Parathyroid adenoma (tissue), 2 donors: ENCODE data around the gene ATP6V0C.
A peak's percentile ranks its signal among the peaks of the same experiment; 100 is the strongest.

Experiments used
- H2AFZ ChIP-seq: fragments of 300-600 bp; sonication (generic); one replicate; pipeline ENCODE4 v1.7.0; 2017; ENCODE audit warnings: antibody characterized with exemption, mild to moderate bottlenecking
- H3K27ac ChIP-seq: fragments of 300-600 bp; sonication (generic); one replicate; pipeline ENCODE4 v1.7.0; 2017
- H3K27me3 ChIP-seq: fragments of 300-600 bp; sonication (generic); one replicate; pipeline ENCODE4 v1.7.0; 2017; ENCODE audit warnings: low read length; ENCODE audit not compliant: control insufficient read depth, insufficient read depth
- H3K36me3 ChIP-seq: fragments of 300-600 bp; sonication (generic); one replicate; pipeline ENCODE4 v1.7.0; 2017; ENCODE audit warnings: low read length; ENCODE audit not compliant: control insufficient read depth, insufficient read depth
- H3K4me1 ChIP-seq: fragments of 300-600 bp; sonication (generic); one replicate; pipeline ENCODE4 v1.7.0; 2017; ENCODE audit warnings: control low read depth
- H3K4me2 ChIP-seq: fragments of 300-600 bp; sonication (generic); one replicate; pipeline ENCODE4 v1.7.0; 2017; ENCODE audit warnings: low read length
- H3K4me3 ChIP-seq: fragments of 300-600 bp; sonication (generic); one replicate; pipeline ENCODE4 v1.7.0; 2017; ENCODE audit warnings: low read depth, low read length
- H3K79me2 ChIP-seq: fragments of 300-600 bp; sonication (generic); one replicate; pipeline ENCODE4 v1.7.0; 2017; ENCODE audit warnings: control low read depth
- H3K9ac ChIP-seq: fragments of 300-600 bp; sonication (generic); one replicate; pipeline ENCODE4 v1.7.0; 2017; ENCODE audit warnings: mild to moderate bottlenecking
- H3K9me3 ChIP-seq: fragments of 300-600 bp; sonication (generic); one replicate; pipeline ENCODE4 v1.7.0; 2017; ENCODE audit warnings: low read length; ENCODE audit not compliant: control insufficient read depth
- TF ChIP-seq, protein P1 (sequence below): fragments of 300-600 bp; sonication (generic); IDR thresholded peaks from one replicate; pipeline ENCODE4 v1.7.0; 2017; ENCODE audit warnings: antibody characterized with exemption, mild to moderate bottlenecking
- donor health status: primary hyperparathyroidism.

Gene ATP6V0C

GRCh38 chr16:2500918-2501750 lies 12.6 kb upstream of the ATP6V0C start:
- H3K79me2 ChIP-seq, result peaks cover 3% of the 10 kb centered on the region
- H3K4me2 ChIP-seq, result peak overlapping the region; percentile 19
- no peaks in the 10 kb centered on the region for H3K36me3 ChIP-seq
- peak overlapping the region; percentile 72 for H2AFZ ChIP-seq
- no peaks in the 10 kb centered on the region for H3K27me3 ChIP-seq
- no peak overlapping the region for H3K9ac ChIP-seq
- H3K4me1 ChIP-seq, result no peaks in the 10 kb centered on the region
- no peaks in the 10 kb centered on the region for H3K9me3 ChIP-seq
- H3K4me3 ChIP-seq, result no peak overlapping the region
- H3K27ac ChIP-seq, result no peak overlapping the region
- TF ChIP-seq, protein P1, sequence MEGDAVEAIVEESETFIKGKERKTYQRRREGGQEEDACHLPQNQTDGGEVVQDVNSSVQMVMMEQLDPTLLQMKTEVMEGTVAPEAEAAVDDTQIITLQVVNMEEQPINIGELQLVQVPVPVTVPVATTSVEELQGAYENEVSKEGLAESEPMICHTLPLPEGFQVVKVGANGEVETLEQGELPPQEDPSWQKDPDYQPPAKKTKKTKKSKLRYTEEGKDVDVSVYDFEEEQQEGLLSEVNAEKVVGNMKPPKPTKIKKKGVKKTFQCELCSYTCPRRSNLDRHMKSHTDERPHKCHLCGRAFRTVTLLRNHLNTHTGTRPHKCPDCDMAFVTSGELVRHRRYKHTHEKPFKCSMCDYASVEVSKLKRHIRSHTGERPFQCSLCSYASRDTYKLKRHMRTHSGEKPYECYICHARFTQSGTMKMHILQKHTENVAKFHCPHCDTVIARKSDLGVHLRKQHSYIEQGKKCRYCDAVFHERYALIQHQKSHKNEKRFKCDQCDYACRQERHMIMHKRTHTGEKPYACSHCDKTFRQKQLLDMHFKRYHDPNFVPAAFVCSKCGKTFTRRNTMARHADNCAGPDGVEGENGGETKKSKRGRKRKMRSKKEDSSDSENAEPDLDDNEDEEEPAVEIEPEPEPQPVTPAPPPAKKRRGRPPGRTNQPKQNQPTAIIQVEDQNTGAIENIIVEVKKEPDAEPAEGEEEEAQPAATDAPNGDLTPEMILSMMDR, result peak; percentile 96

DNA sequence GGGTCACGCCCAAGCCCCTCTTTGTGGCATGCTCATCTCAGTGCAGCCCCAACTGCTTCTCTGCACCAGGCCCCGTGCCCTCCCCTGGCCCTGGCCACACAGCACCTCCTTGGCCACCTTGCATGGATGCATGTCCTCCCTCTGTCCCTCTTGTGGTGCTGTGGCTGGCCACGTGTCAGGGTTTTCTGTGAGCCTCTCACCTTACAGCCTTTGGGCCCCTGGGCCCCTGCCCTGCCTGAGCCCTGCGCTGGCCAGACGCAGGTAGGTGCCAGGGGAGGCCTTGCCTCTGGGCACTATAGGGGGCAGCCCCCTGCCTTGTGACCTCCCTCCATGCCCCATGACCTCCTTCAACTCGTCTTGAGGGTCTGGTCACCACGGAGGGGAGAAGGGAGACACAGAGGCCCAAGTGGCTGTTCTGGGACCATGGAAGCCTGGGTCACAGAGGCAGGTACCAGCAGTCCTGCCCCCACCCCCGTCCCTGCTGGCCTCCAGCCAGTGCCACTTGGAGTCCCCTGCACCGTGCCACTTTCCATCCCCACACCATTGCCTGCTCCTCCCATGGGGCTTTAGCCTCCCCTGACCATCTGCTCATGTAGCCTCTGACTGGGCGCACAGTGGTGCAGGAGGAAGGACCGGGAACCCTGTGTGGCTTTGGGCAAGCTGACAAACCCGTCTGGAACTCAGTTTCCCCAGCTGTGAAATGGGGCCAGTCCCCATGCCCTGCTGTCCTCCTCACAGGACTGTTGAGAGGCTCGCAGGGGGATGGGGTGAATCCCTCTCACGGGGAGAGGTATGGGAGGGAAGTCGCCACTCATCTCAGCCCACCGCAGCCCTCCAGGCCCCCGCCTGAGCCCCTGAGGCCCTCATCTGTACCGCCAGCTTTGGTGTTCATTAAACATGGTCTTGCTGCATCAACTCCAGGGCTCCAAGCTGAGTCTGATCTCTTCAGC lies 11.5 kb upstream of the ATP6V0C start:
- no peak overlapping the region for H3K27ac ChIP-seq
- H3K36me3 ChIP-seq, result no peaks in the 10 kb centered on the region
- no peaks in the 10 kb centered on the region for H3K9me3 ChIP-seq
- H3K9ac ChIP-seq, result no peak overlapping the region
- H3K27me3 ChIP-seq, result no peaks in the 10 kb centered on the region
- no peak overlapping the region for H3K4me3 ChIP-seq
- H3K4me2 ChIP-seq, result no peak overlapping the region
- no peaks in the 10 kb centered on the region for H3K4me1 ChIP-seq
- no peak overlapping the region for H2AFZ ChIP-seq
- TF ChIP-seq, protein P1, result no peak
- peaks cover 3% of the 10 kb centered on the region for H3K79me2 ChIP-seq

- TF ChIP-seq, protein P1, result no peak
- H3K4me3 ChIP-seq, result no peak overlapping the region
- no peak overlapping the region for H2AFZ ChIP-seq
- no peaks in the 10 kb centered on the region for H3K27me3 ChIP-seq
- H3K9ac ChIP-seq, result no peak overlapping the region
- H3K9me3 ChIP-seq, result no peaks in the 10 kb centered on the region
- no peak overlapping the region for H3K27ac ChIP-seq
- H3K79me2 ChIP-seq, result peaks cover 3% of the 10 kb centered on the region
- no peak overlapping the region for H3K4me2 ChIP-seq
- no peaks in the 10 kb centered on the region for H3K4me1 ChIP-seq
- H3K36me3 ChIP-seq, result no peaks in the 10 kb centered on the region
Measured at GRCh38 chr16:2505695-2506094, 8.1 kb upstream of the ATP6V0C start.

GRCh38 chr16:2507052-2507659 lies 6.6 kb upstream of the ATP6V0C start:
- H3K27ac ChIP-seq, result no peak overlapping the region
- no peaks in the 10 kb centered on the region for H3K36me3 ChIP-seq
- no peak overlapping the region for H3K4me3 ChIP-seq
- no peaks in the 10 kb centered on the region for H3K79me2 ChIP-seq
- no peak overlapping the region for H3K9ac ChIP-seq
- no peaks in the 10 kb centered on the region for H3K27me3 ChIP-seq
- TF ChIP-seq, protein P1, result no peak
- H3K9me3 ChIP-seq, result no peaks in the 10 kb centered on the region
- H3K4me2 ChIP-seq, result no peak overlapping the region
- peaks cover 7% of the 10 kb centered on the region for H3K4me1 ChIP-seq
- no peak overlapping the region for H2AFZ ChIP-seq
